Lower leg skin (tissue), 3 donors: ENCODE measurements around the gene RUNX2.

Source experiments
- CTCF ChIP-seq, 3 donors: fragments of 450-650 bp; IDR thresholded peaks; one replicate each; pipeline ENCODE4 v1.5.1; 2016; ENCODE audit warnings: antibody characterized with exemption in 3 of 3, mild to moderate bottlenecking in 3 of 3, moderate library complexity in 2 of 3
- POLR2A ChIP-seq, 2 donors: fragments of 450-650 bp; IDR thresholded peaks; one replicate each; pipeline ENCODE4 v1.6.1; 2016 to 2017; ENCODE audit warnings: antibody characterized with exemption in 2 of 2, mild to moderate bottlenecking in 1 of 2, moderate library complexity in 1 of 2

GRCh38 chr6:45496085-45496433 lies 167.9 kb downstream of the RUNX2 start:
- TF ChIP-seq CTCF (IDR thresholded peaks at IDR 0.05) (no peak), POLR2A (IDR thresholded peaks at IDR 0.05) (no peak)
